ENCODE results near the gene PER1. TPM values are rescaled to one million over a fixed set of nuclear protein-coding genes. Genes with fewer than 3 reads are reported as not detected.

Gene PER1
- total and polyA plus RNA-seq, 2 of the 13 experiments (the other 11 are each of a cell fraction or from before 2014, with no cell fraction given), result 2.6 to 3.6 TPM

DNA sequence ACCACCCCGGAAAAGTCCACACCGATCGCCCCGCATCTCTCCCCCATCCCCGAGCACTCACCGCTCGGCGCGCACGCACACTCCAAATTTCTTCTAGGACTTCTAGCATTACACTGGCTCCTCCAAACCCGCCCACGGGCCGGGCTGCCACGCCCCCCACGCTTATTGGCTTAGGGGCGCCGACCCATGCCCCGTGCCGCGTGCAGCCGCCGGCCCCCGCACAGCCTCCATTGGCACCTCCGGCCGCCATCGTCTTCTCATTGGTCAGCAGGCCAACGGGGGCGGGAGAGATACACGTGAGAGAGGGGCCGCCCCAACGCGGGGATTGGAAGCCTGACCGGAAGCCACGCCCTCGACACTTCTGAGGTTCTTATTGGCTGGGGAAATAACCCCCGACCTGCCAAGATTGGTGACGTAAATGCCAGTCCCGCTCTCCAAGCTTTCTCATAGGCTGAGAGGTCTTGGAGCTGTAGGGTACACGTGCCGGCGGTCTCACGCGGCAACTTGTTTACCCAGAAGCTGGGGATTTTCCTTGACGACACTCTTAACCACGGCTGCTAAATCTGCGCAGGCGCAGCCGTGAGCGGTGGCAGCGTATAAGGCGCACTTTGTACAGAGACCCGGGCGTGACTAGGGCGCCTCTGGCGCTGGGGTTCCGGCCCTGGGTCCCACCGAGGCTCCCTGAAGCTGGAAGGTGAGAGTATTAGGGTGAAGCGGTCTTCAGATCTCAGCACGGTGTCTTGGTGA, 4.2 kb upstream of the PER1 start (continued):
- TF ChIP-seq TAF15 (IDR thresholded peaks at IDR 0.05; ENCODE audit: low read depth, low read length, poor library complexity, severe bottlenecking) (no peak), NONO (IDR thresholded peaks at IDR 0.05) (no peak), NONO (CRISPR knock-in tag; conservative IDR thresholded peaks at IDR 0.05) (peak; percentile 69; the same call in 1 of the 2 replicates), NPAS2 (CRISPR knock-in tag; IDR thresholded peaks at IDR 0.05; ENCODE audit: borderline replicate concordance) (peak; percentile 91; the same call in 1 of the 2 replicates), ZNF337 (CRISPR knock-in tag; IDR thresholded peaks at IDR 0.05; ENCODE audit: borderline replicate concordance, low read depth) (no peak), GZF1 (CRISPR knock-in tag; IDR thresholded peaks at IDR 0.05) (no peak; the same call in 1 of the 2 replicates), ZZZ3 (CRISPR knock-in tag; IDR thresholded peaks at IDR 0.05; ENCODE audit: borderline replicate concordance) (no peak), EEA1 (CRISPR knock-in tag; IDR thresholded peaks at IDR 0.05; ENCODE audit: borderline replicate concordance) (no peak), ATM (IDR thresholded peaks at IDR 0.05; ENCODE audit: borderline replicate concordance) (no peak), ESRRA (CRISPR knock-in tag; IDR thresholded peaks at IDR 0.05; ENCODE audit: low read depth) (no peak), MED8 (CRISPR knock-in tag; IDR thresholded peaks at IDR 0.05; ENCODE audit: insufficient replicate concordance) (no peak), KDM3A (CRISPR knock-in tag; IDR thresholded peaks at IDR 0.05; ENCODE audit: low read depth) (no peak), ZFP90 (CRISPR knock-in tag; IDR thresholded peaks at IDR 0.05; ENCODE audit: borderline replicate concordance) (no peak), ZNF563 (CRISPR knock-in tag; IDR thresholded peaks at IDR 0.05) (no peak), YEATS2 (CRISPR knock-in tag; IDR thresholded peaks at IDR 0.05; ENCODE audit: borderline replicate concordance) (peak; percentile 11; the same call in 1 of the 2 replicates), ATF7 (IDR thresholded peaks at IDR 0.05) (peak; percentile 42; the same call in 1 of the 2 replicates), ATF7 (CRISPR knock-in tag; IDR thresholded peaks at IDR 0.05) (0 out of 2 replicates have a peak, but pooled peaks have one; percentile 49), ZNF615 (CRISPR knock-in tag; IDR thresholded peaks at IDR 0.05; ENCODE audit: borderline replicate concordance) (no peak), ZFY (CRISPR knock-in tag; IDR thresholded peaks at IDR 0.05) (peak; percentile 41; the same call in 1 of the 2 replicates), FOXO1 (CRISPR knock-in tag; IDR thresholded peaks at IDR 0.05) (peak; percentile 75)
- TF ChIP-seq, protein P1, sequence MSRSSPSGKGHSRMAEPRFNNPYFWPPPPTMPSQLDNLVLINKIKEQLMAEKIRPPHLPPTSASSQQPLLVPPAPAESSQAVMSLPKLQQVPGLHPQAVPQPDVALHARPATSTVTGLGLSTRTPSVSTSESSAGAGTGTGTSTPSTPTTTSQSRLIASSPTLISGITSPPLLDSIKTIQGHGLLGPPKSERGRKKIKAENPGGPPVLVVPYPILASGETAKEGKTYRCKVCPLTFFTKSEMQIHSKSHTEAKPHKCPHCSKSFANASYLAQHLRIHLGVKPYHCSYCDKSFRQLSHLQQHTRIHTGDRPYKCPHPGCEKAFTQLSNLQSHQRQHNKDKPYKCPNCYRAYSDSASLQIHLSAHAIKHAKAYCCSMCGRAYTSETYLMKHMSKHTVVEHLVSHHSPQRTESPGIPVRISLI (CRISPR knock-in tag; IDR thresholded peaks at IDR 0.05; ENCODE audit: borderline replicate concordance), result no peak
- TF ChIP-seq, protein P2, sequence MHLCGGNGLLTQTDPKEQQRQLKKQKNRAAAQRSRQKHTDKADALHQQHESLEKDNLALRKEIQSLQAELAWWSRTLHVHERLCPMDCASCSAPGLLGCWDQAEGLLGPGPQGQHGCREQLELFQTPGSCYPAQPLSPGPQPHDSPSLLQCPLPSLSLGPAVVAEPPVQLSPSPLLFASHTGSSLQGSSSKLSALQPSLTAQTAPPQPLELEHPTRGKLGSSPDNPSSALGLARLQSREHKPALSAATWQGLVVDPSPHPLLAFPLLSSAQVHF (CRISPR knock-in tag; IDR thresholded peaks at IDR 0.05), result no peak
- TF ChIP-seq, protein P3, sequence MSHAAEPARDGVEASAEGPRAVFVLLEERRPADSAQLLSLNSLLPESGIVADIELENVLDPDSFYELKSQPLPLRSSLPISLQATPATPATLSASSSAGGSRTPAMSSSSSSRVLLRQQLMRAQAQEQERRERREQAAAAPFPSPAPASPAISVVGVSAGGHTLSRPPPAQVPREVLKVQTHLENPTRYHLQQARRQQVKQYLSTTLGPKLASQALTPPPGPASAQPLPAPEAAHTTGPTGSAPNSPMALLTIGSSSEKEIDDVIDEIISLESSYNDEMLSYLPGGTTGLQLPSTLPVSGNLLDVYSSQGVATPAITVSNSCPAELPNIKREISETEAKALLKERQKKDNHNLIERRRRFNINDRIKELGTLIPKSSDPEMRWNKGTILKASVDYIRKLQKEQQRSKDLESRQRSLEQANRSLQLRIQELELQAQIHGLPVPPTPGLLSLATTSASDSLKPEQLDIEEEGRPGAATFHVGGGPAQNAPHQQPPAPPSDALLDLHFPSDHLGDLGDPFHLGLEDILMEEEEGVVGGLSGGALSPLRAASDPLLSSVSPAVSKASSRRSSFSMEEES (CRISPR knock-in tag; IDR thresholded peaks at IDR 0.05), result peak; percentile 38; the same call in 1 of the 2 replicates
- TF ChIP-seq, protein P4, sequence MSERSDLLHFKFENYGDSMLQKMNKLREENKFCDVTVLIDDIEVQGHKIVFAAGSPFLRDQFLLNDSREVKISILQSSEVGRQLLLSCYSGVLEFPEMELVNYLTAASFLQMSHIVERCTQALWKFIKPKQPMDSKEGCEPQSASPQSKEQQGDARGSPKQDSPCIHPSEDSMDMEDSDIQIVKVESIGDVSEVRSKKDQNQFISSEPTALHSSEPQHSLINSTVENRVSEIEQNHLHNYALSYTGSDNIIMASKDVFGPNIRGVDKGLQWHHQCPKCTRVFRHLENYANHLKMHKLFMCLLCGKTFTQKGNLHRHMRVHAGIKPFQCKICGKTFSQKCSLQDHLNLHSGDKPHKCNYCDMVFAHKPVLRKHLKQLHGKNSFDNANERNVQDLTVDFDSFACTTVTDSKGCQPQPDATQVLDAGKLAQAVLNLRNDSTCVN (CRISPR knock-in tag; IDR thresholded peaks at IDR 0.05; ENCODE audit: borderline replicate concordance), result no peak

Measured in HepG2 (cell line).